Ovary (tissue), 3 donors: ENCODE measurements around the gene CFH.

Experiments
- CTCF ChIP-seq, 3 donors: fragments of 450-650 bp in 2 of 3; fragments of 200-600 bp in 1 of 3; IDR thresholded peaks; one replicate each; pipeline versions ENCODE4 v1.5.1 to v1.8.0; 2016 to 2022; ENCODE audit warnings: antibody characterized with exemption in 3 of 3, mild to moderate bottlenecking in 1 of 3
- EP300 ChIP-seq: sonication (generic); formaldehyde crosslinking; IDR thresholded peaks from one replicate; pipeline ENCODE4 v1.6.1; 2017; ENCODE audit warnings: antibody characterized with exemption
- POLR2A ChIP-seq: fragments of 450-650 bp; IDR thresholded peaks from one replicate; pipeline ENCODE4 v1.6.1; 2017; ENCODE audit warnings: antibody characterized with exemption, mild to moderate bottlenecking, moderate library complexity
- donor health status: DM: no; HTN: no; CAD: no.

DNA sequence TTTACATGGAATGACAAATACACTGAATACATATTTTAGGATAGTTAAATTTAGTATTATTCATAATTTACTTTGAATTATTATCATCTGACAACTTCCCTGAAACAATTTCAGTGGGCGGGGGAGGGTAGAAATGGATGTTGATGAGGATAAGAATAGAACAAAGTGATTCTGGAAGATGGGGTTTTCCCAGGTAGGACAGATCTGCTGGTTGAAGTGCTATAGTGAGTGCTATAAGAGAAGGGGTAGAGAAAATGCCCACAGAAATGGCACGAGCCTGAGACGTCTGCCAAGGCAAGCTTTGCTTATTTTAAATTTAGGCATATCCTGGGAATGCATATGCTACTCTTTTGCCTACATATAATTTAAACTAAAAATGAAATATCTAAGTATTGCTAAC is 3.2 kb downstream of the CFH start:
- TF ChIP-seq CTCF (IDR thresholded peaks at IDR 0.05), result no peak
- no peak for TF ChIP-seq POLR2A
- TF ChIP-seq EP300, result no peak
